Activated T-cell treated with anti-CD3 and anti-CD28 coated beads, Interleukin-2, amount 50 U/mL, for 24 hours (primary cell): ENCODE data around the gene ATP10A.

Experiments
- DNase-seq: peaks from one replicate; pipeline ENCODE4 v3.0.0-alpha.2; 2020
- H3K27ac Mint-ChIP-seq: 2 replicates; pipeline ENCODE4 v1.8.0; 2020; ENCODE audit warnings: mild to moderate bottlenecking, mixed read lengths
- H3K27me3 Mint-ChIP-seq: 2 replicates; pipeline ENCODE4 v1.8.0; 2020; ENCODE audit warnings: mixed read lengths
- H3K36me3 Mint-ChIP-seq: 2 replicates; pipeline ENCODE4 v1.8.0; 2020; ENCODE audit warnings: low read depth, mixed read lengths
- H3K4me1 Mint-ChIP-seq: 2 replicates; pipeline ENCODE4 v1.8.0; 2020; ENCODE audit warnings: low read depth, mixed read lengths
- H3K4me3 Mint-ChIP-seq: 2 replicates; pipeline ENCODE4 v1.8.0; 2020; ENCODE audit warnings: mild to moderate bottlenecking, moderate library complexity, mixed read lengths
- H3K9me3 Mint-ChIP-seq: 2 replicates; pipeline ENCODE4 v1.8.0; 2020; ENCODE audit warnings: mixed read lengths

Gene ATP10A

GRCh38 chr15:25838871-25839195, 24.3 kb downstream of the ATP10A start:
- no peaks in the 10 kb centered on the region for H3K27me3 Mint-ChIP-seq
- H3K27ac Mint-ChIP-seq: peak overlapping the region; percentile 63
- DNase-seq: no peak
- peaks cover 77% of the 10 kb centered on the region for H3K4me1 Mint-ChIP-seq
- no peaks in the 10 kb centered on the region for H3K9me3 Mint-ChIP-seq
- H3K4me3 Mint-ChIP-seq: no peak overlapping the region
- peaks cover 61% of the 10 kb centered on the region for H3K36me3 Mint-ChIP-seq

GRCh38 chr15:25838191-25838870, 24.8 kb downstream of the ATP10A start:
- Mint-ChIP-seq H3K9me3 (no peaks in the 10 kb centered on the region), H3K27me3 (no peaks in the 10 kb centered on the region), H3K4me1 (peaks cover 76% of the 10 kb centered on the region), H3K27ac (peak overlapping the region; percentile 63), H3K4me3 (no peak overlapping the region), H3K36me3 (peaks cover 57% of the 10 kb centered on the region)
- no peak for DNase-seq

GRCh38 chr15:25832158-25832557, 31.0 kb downstream of the ATP10A start:
- Mint-ChIP-seq H3K9me3 (peaks cover 9% of the 10 kb centered on the region), H3K27ac (peak overlapping the region; percentile 90)
- DNase-seq: no peak

GRCh38 chr15:25830844-25831451, 32.2 kb downstream of the ATP10A start:
- no peak for DNase-seq
- H3K4me1 Mint-ChIP-seq: peaks cover 61% of the 10 kb centered on the region
- H3K36me3 Mint-ChIP-seq: peaks cover 62% of the 10 kb centered on the region
- H3K9me3 Mint-ChIP-seq: peaks cover 12% of the 10 kb centered on the region
- no peaks in the 10 kb centered on the region for H3K27me3 Mint-ChIP-seq
- H3K4me3 Mint-ChIP-seq: no peak overlapping the region
- H3K27ac Mint-ChIP-seq: peak overlapping the region; percentile 90

More at GRCh38 chr15:25832158-25832557, 31.0 kb downstream of the ATP10A start:
- peaks cover 65% of the 10 kb centered on the region for H3K4me1 Mint-ChIP-seq
- H3K27me3 Mint-ChIP-seq: no peaks in the 10 kb centered on the region
- H3K4me3 Mint-ChIP-seq: peak overlapping the region; percentile 30
- peaks cover 59% of the 10 kb centered on the region for H3K36me3 Mint-ChIP-seq

GRCh38 chr15:25829073-25829472, 34.1 kb downstream of the ATP10A start:
- peaks cover 16% of the 10 kb centered on the region for H3K9me3 Mint-ChIP-seq
- peaks cover 67% of the 10 kb centered on the region for H3K4me1 Mint-ChIP-seq
- no peak for DNase-seq
- no peaks in the 10 kb centered on the region for H3K27me3 Mint-ChIP-seq
- no peak overlapping the region for H3K4me3 Mint-ChIP-seq
- H3K36me3 Mint-ChIP-seq: peaks cover 69% of the 10 kb centered on the region
- H3K27ac Mint-ChIP-seq: peak overlapping the region; percentile 51

- DNase-seq: no peak
- peaks cover 16% of the 10 kb centered on the region for H3K9me3 Mint-ChIP-seq
- H3K4me3 Mint-ChIP-seq: no peak overlapping the region
- H3K4me1 Mint-ChIP-seq: peaks cover 70% of the 10 kb centered on the region
- no peaks in the 10 kb centered on the region for H3K27me3 Mint-ChIP-seq
- no peak overlapping the region for H3K27ac Mint-ChIP-seq
- H3K36me3 Mint-ChIP-seq: peaks cover 58% of the 10 kb centered on the region
These were observed 37.9 kb downstream of the ATP10A start for GRCh38 chr15:25825207-25825606.

GRCh38 chr15:25824618-25825017, 38.5 kb downstream of the ATP10A start:
- Mint-ChIP-seq H3K27ac (no peak overlapping the region), H3K4me1 (peaks cover 71% of the 10 kb centered on the region), H3K4me3 (no peak overlapping the region), H3K9me3 (peaks cover 16% of the 10 kb centered on the region), H3K27me3 (no peaks in the 10 kb centered on the region), H3K36me3 (peaks cover 55% of the 10 kb centered on the region)
- no peak for DNase-seq

GRCh38 chr15:25812845-25813244, 50.3 kb downstream of the ATP10A start:
- Mint-ChIP-seq H3K4me1 (peaks cover 81% of the 10 kb centered on the region), H3K27ac (peak overlapping the region; percentile 47), H3K9me3 (no peaks in the 10 kb centered on the region), H3K27me3 (no peaks in the 10 kb centered on the region), H3K4me3 (peak overlapping the region; percentile 9), H3K36me3 (peaks cover 26% of the 10 kb centered on the region)
- DNase-seq: no peak

- no peak for DNase-seq
- Mint-ChIP-seq H3K9me3 (no peaks in the 10 kb centered on the region), H3K4me3 (peak overlapping the region; percentile 56), H3K27ac (peak overlapping the region; percentile 91), H3K36me3 (peaks cover 29% of the 10 kb centered on the region), H3K27me3 (no peaks in the 10 kb centered on the region), H3K4me1 (peaks cover 81% of the 10 kb centered on the region)
These were observed 51.1 kb downstream of the ATP10A start for GRCh38 chr15:25812073-25812472.

- Mint-ChIP-seq H3K4me1 (peaks cover 85% of the 10 kb centered on the region), H3K27me3 (no peaks in the 10 kb centered on the region), H3K36me3 (peaks cover 29% of the 10 kb centered on the region), H3K27ac (peak overlapping the region; percentile 91), H3K9me3 (no peaks in the 10 kb centered on the region), H3K4me3 (peak overlapping the region; percentile 56)
- DNase-seq: no peak
These were observed 51.6 kb downstream of the ATP10A start for GRCh38 chr15:25811481-25811906.

GRCh38 chr15:25810631-25811091, 52.5 kb downstream of the ATP10A start:
- Mint-ChIP-seq H3K9me3 (no peaks in the 10 kb centered on the region), H3K4me1 (peaks cover 86% of the 10 kb centered on the region), H3K4me3 (peak overlapping the region; percentile 56), H3K27ac (peak overlapping the region; percentile 91), H3K36me3 (peaks cover 31% of the 10 kb centered on the region), H3K27me3 (no peaks in the 10 kb centered on the region)
- peak; percentile 47 for DNase-seq

- H3K27ac Mint-ChIP-seq: peak overlapping the region; percentile 91
- no peak overlapping the region for H3K4me3 Mint-ChIP-seq
- no peak for DNase-seq
- peaks cover 85% of the 10 kb centered on the region for H3K4me1 Mint-ChIP-seq
- no peaks in the 10 kb centered on the region for H3K27me3 Mint-ChIP-seq
- H3K36me3 Mint-ChIP-seq: peaks cover 35% of the 10 kb centered on the region
- no peaks in the 10 kb centered on the region for H3K9me3 Mint-ChIP-seq
These were observed 53.0 kb downstream of the ATP10A start for GRCh38 chr15:25810154-25810553.

GRCh38 chr15:25807063-25807462, 56.1 kb downstream of the ATP10A start:
- peaks cover 30% of the 10 kb centered on the region for H3K36me3 Mint-ChIP-seq
- DNase-seq: no peak
- H3K4me3 Mint-ChIP-seq: no peak overlapping the region
- H3K4me1 Mint-ChIP-seq: peaks cover 62% of the 10 kb centered on the region
- no peaks in the 10 kb centered on the region for H3K9me3 Mint-ChIP-seq
- H3K27me3 Mint-ChIP-seq: no peaks in the 10 kb centered on the region
- H3K27ac Mint-ChIP-seq: peak overlapping the region; percentile 6

GRCh38 chr15:25805031-25805430, 58.1 kb downstream of the ATP10A start:
- Mint-ChIP-seq H3K9me3 (no peaks in the 10 kb centered on the region), H3K27me3 (no peaks in the 10 kb centered on the region), H3K36me3 (peaks cover 32% of the 10 kb centered on the region), H3K27ac (no peak overlapping the region), H3K4me3 (no peak overlapping the region), H3K4me1 (peaks cover 61% of the 10 kb centered on the region)
- no peak for DNase-seq

- Mint-ChIP-seq H3K27ac (no peak overlapping the region), H3K4me1 (peaks cover 61% of the 10 kb centered on the region), H3K27me3 (no peaks in the 10 kb centered on the region), H3K4me3 (no peak overlapping the region), H3K9me3 (no peaks in the 10 kb centered on the region), H3K36me3 (peaks cover 32% of the 10 kb centered on the region)
- no peak for DNase-seq
These were observed 58.7 kb downstream of the ATP10A start for GRCh38 chr15:25804451-25804850.
